ENCODE measurements around the gene CDYL.

The CDYL gene

GRCh38 chr6:4776131-4776492 is at the start of gene CDYL:
Gene CDYL (plus strand): TSS chr6:4776404. CDS start chr6:4776784, 380 bp downstream.
- DNase-seq, result peak; percentile 88

GRCh38 chr6:4726645-4727044 is 49.6 kb upstream of the CDYL start:
- DNase-seq, result no peak

GRCh38 chr6:4727217-4727616 is 49.0 kb upstream of the CDYL start:
- DNase-seq, result no peak

- no peak for DNase-seq
Observed at GRCh38 chr6:4727671-4728435, 48.4 kb upstream of the CDYL start.

- DNase-seq, result no peak
Observed at GRCh38 chr6:4728436-4728769, 47.8 kb upstream of the CDYL start.

GRCh38 chr6:4728926-4729325 is 47.3 kb upstream of the CDYL start:
- no peak for DNase-seq

GRCh38 chr6:4731996-4732395 is 44.2 kb upstream of the CDYL start:
- no peak for DNase-seq

GRCh38 chr6:4732691-4733315 is 43.4 kb upstream of the CDYL start:
- no peak for DNase-seq

- no peak for DNase-seq
Observed at GRCh38 chr6:4736371-4736873, 39.8 kb upstream of the CDYL start.

- DNase-seq, result no peak
Observed at GRCh38 chr6:4740032-4740431, 36.2 kb upstream of the CDYL start.

GRCh38 chr6:4743062-4743461 is 33.1 kb upstream of the CDYL start:
- DNase-seq, result no peak

- DNase-seq, result no peak
Observed at GRCh38 chr6:4743926-4744325, 32.3 kb upstream of the CDYL start.

GRCh38 chr6:4747588-4747987 is 28.6 kb upstream of the CDYL start:
- DNase-seq, result no peak

- no peak for DNase-seq
Observed at GRCh38 chr6:4751823-4752464, 24.3 kb upstream of the CDYL start.

GRCh38 chr6:4756247-4756646 is 20.0 kb upstream of the CDYL start:
- no peak for DNase-seq

- DNase-seq, result no peak
Observed at GRCh38 chr6:4759997-4760396, 16.2 kb upstream of the CDYL start.

- no peak for DNase-seq
Observed at GRCh38 chr6:4760773-4761172, 15.4 kb upstream of the CDYL start.

- DNase-seq, result no peak
Observed at GRCh38 chr6:4762294-4762693, 13.9 kb upstream of the CDYL start.

- no peak for DNase-seq
Observed at GRCh38 chr6:4763921-4764320, 12.3 kb upstream of the CDYL start.

- DNase-seq, result no peak
Observed at GRCh38 chr6:4768815-4769214, 7.4 kb upstream of the CDYL start.

- no peak for DNase-seq
Observed at GRCh38 chr6:4772750-4773149, 3.5 kb upstream of the CDYL start.

- no peak for DNase-seq
Observed at GRCh38 chr6:4773181-4773580, 3.0 kb upstream of the CDYL start.

- no peak for DNase-seq
Observed at GRCh38 chr6:4774296-4774695, 1.9 kb upstream of the CDYL start.
